Cardiac muscle cell (in vitro differentiated cells and primary cell): ENCODE results near the gene TPBGL. TPM values are rescaled to one million over a fixed set of nuclear protein-coding genes. Genes with fewer than 3 reads are reported as not detected.

Experiments used
- DNase-seq, 2 donors: peaks; one replicate each; pipeline versions ENCODE4 v3.0.0 to v3.0.0-alpha.2; 2010 to 2017; ENCODE audit warnings: low read depth in 1 of 2, low spot score in 1 of 2
- H3K27ac ChIP-seq: fragments of 200-600 bp; sonication (generic); 2 replicates; pipeline ENCODE4 v1.5.1; 2016
- H3K27me3 ChIP-seq: fragments of 200-600 bp; sonication (generic); 2 replicates; pipeline ENCODE4 v1.6.0; 2016; ENCODE audit warnings: control low read depth
- H3K36me3 ChIP-seq: fragments of 200-600 bp; sonication (generic); 2 replicates; pipeline ENCODE4 v1.5.1; 2016; ENCODE audit warnings: control low read depth
- H3K4me1 ChIP-seq: fragments of 200-600 bp; sonication (generic); 2 replicates; pipeline ENCODE4 v1.8.1; 2017; ENCODE audit warnings: low read depth, mild to moderate bottlenecking, mixed run types
- H3K4me3 ChIP-seq: fragments of 200-600 bp; sonication (generic); 2 replicates; pipeline ENCODE4 v1.5.1; 2016; ENCODE audit warnings: mild to moderate bottlenecking
- H3K9me3 ChIP-seq: fragments of 200-600 bp; sonication (generic); 2 replicates; pipeline ENCODE4 v1.5.1; 2017; ENCODE audit warnings: low read depth, mild to moderate bottlenecking, control low read depth
- CTCF ChIP-seq: IDR thresholded peaks from 2 replicates; pipeline ENCODE4 v1.5.1; 2012; ENCODE audit warnings: low read depth, mild to moderate bottlenecking, low read length
- polyA plus RNA-seq: library from polyadenylated mRNA; unstranded; fragments of >200 nt; fragmentation: Nextera tagmentation; extraction: Ambion mirVana; gene quantifications from 2 replicates; pipeline ENCODE4 v1.2.1, GENCODE V29; 2016
- total RNA-seq: library from RNA; depleted of rRNA; stranded (reverse); fragments of >200 nt; gene quantifications from 2 replicates; pipeline ENCODE4 v1.2.3, GENCODE V29; 2016

Gene TPBGL
- total and polyA plus RNA-seq, 2 experiments from 2014 or later, result 0.21 to 0.56 TPM

GRCh38 chr11:75246671-75247350, 6.2 kb downstream of the TPBGL start:
- H3K36me3 ChIP-seq, result no peaks in the 10 kb centered on the region
- no peaks in the 10 kb centered on the region for H3K9me3 ChIP-seq
- H3K4me3 ChIP-seq, result no peak overlapping the region
- no peak for DNase-seq
- H3K27ac ChIP-seq, result no peak overlapping the region
- no peak for TF ChIP-seq CTCF
- peaks cover 39% of the 10 kb centered on the region for H3K27me3 ChIP-seq
- H3K4me1 ChIP-seq, result no peaks in the 10 kb centered on the region

- no peaks in the 10 kb centered on the region for H3K36me3 ChIP-seq
- no peak overlapping the region for H3K4me3 ChIP-seq
- H3K4me1 ChIP-seq, result no peaks in the 10 kb centered on the region
- no peak for TF ChIP-seq CTCF
- no peak overlapping the region for H3K27ac ChIP-seq
- H3K9me3 ChIP-seq, result no peaks in the 10 kb centered on the region
- no peak for DNase-seq
- peaks cover 18% of the 10 kb centered on the region for H3K27me3 ChIP-seq
These were observed 8.3 kb downstream of the TPBGL start for GRCh38 chr11:75248924-75249256.

- no peak for DNase-seq
- H3K27me3 ChIP-seq, result peaks cover 10% of the 10 kb centered on the region
- H3K4me1 ChIP-seq, result no peaks in the 10 kb centered on the region
- no peak for TF ChIP-seq CTCF
- no peak overlapping the region for H3K27ac ChIP-seq
- H3K4me3 ChIP-seq, result no peak overlapping the region
- no peaks in the 10 kb centered on the region for H3K9me3 ChIP-seq
- no peaks in the 10 kb centered on the region for H3K36me3 ChIP-seq
These were observed 9.1 kb downstream of the TPBGL start for GRCh38 chr11:75249704-75250103.

- Histone ChIP-seq H3K27me3 (no peaks in the 10 kb centered on the region), H3K27ac (no peak overlapping the region), H3K4me3 (no peak overlapping the region), H3K4me1 (no peaks in the 10 kb centered on the region), H3K36me3 (no peaks in the 10 kb centered on the region), H3K9me3 (no peaks in the 10 kb centered on the region)
- DNase-seq, result no peak
- TF ChIP-seq CTCF, result no peak
These were observed 13.8 kb downstream of the TPBGL start for GRCh38 chr11:75254326-75254725.

GRCh38 chr11:75260396-75261170, 20.0 kb downstream of the TPBGL start:
- no peak for DNase-seq
- no peaks in the 10 kb centered on the region for H3K36me3 ChIP-seq
- TF ChIP-seq CTCF, result no peak
- no peaks in the 10 kb centered on the region for H3K9me3 ChIP-seq
- no peaks in the 10 kb centered on the region for H3K4me1 ChIP-seq
- H3K27me3 ChIP-seq, result no peaks in the 10 kb centered on the region
- no peak overlapping the region for H3K4me3 ChIP-seq
- no peak overlapping the region for H3K27ac ChIP-seq
